ENCODE measurements around the gene BMPER. TPM values are rescaled to one million over a fixed set of nuclear protein-coding genes. Genes with fewer than 3 reads are reported as not detected.

The BMPER gene
- total and polyA plus RNA-seq, 2 of the 8 experiments (the other 6 are each of a cell fraction or from before 2014, with no cell fraction given): 0.33 to 0.69 TPM

GRCh38 chr7:33905389-33906032, at the start of gene BMPER (continued):
- TF ChIP-seq, protein P1, sequence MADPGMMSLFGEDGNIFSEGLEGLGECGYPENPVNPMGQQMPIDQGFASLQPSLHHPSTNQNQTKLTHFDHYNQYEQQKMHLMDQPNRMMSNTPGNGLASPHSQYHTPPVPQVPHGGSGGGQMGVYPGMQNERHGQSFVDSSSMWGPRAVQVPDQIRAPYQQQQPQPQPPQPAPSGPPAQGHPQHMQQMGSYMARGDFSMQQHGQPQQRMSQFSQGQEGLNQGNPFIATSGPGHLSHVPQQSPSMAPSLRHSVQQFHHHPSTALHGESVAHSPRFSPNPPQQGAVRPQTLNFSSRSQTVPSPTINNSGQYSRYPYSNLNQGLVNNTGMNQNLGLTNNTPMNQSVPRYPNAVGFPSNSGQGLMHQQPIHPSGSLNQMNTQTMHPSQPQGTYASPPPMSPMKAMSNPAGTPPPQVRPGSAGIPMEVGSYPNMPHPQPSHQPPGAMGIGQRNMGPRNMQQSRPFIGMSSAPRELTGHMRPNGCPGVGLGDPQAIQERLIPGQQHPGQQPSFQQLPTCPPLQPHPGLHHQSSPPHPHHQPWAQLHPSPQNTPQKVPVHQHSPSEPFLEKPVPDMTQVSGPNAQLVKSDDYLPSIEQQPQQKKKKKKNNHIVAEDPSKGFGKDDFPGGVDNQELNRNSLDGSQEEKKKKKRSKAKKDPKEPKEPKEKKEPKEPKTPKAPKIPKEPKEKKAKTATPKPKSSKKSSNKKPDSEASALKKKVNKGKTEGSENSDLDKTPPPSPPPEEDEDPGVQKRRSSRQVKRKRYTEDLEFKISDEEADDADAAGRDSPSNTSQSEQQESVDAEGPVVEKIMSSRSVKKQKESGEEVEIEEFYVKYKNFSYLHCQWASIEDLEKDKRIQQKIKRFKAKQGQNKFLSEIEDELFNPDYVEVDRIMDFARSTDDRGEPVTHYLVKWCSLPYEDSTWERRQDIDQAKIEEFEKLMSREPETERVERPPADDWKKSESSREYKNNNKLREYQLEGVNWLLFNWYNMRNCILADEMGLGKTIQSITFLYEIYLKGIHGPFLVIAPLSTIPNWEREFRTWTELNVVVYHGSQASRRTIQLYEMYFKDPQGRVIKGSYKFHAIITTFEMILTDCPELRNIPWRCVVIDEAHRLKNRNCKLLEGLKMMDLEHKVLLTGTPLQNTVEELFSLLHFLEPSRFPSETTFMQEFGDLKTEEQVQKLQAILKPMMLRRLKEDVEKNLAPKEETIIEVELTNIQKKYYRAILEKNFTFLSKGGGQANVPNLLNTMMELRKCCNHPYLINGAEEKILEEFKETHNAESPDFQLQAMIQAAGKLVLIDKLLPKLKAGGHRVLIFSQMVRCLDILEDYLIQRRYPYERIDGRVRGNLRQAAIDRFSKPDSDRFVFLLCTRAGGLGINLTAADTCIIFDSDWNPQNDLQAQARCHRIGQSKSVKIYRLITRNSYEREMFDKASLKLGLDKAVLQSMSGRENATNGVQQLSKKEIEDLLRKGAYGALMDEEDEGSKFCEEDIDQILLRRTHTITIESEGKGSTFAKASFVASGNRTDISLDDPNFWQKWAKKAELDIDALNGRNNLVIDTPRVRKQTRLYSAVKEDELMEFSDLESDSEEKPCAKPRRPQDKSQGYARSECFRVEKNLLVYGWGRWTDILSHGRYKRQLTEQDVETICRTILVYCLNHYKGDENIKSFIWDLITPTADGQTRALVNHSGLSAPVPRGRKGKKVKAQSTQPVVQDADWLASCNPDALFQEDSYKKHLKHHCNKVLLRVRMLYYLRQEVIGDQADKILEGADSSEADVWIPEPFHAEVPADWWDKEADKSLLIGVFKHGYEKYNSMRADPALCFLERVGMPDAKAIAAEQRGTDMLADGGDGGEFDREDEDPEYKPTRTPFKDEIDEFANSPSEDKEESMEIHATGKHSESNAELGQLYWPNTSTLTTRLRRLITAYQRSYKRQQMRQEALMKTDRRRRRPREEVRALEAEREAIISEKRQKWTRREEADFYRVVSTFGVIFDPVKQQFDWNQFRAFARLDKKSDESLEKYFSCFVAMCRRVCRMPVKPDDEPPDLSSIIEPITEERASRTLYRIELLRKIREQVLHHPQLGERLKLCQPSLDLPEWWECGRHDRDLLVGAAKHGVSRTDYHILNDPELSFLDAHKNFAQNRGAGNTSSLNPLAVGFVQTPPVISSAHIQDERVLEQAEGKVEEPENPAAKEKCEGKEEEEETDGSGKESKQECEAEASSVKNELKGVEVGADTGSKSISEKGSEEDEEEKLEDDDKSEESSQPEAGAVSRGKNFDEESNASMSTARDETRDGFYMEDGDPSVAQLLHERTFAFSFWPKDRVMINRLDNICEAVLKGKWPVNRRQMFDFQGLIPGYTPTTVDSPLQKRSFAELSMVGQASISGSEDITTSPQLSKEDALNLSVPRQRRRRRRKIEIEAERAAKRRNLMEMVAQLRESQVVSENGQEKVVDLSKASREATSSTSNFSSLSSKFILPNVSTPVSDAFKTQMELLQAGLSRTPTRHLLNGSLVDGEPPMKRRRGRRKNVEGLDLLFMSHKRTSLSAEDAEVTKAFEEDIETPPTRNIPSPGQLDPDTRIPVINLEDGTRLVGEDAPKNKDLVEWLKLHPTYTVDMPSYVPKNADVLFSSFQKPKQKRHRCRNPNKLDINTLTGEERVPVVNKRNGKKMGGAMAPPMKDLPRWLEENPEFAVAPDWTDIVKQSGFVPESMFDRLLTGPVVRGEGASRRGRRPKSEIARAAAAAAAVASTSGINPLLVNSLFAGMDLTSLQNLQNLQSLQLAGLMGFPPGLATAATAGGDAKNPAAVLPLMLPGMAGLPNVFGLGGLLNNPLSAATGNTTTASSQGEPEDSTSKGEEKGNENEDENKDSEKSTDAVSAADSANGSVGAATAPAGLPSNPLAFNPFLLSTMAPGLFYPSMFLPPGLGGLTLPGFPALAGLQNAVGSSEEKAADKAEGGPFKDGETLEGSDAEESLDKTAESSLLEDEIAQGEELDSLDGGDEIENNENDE (IDR thresholded peaks at IDR 0.05; ENCODE audit: insufficient replicate concordance, low read length): no peak
- TF ChIP-seq TAF1 (IDR thresholded peaks at IDR 0.05; ENCODE audit: low read depth, low read length) (0 out of 2 replicates have a peak, but pooled peaks have one; percentile 5), CREB1 (IDR thresholded peaks at IDR 0.05) (peak; percentile 35), KDM5A (IDR thresholded peaks at IDR 0.05; ENCODE audit: low read length) (no peak), SP2 (IDR thresholded peaks at IDR 0.05; ENCODE audit: low read length) (no peak), JUND (IDR thresholded peaks at IDR 0.05; ENCODE audit: low read length) (no peak)
- TF ChIP-seq, protein P2, sequence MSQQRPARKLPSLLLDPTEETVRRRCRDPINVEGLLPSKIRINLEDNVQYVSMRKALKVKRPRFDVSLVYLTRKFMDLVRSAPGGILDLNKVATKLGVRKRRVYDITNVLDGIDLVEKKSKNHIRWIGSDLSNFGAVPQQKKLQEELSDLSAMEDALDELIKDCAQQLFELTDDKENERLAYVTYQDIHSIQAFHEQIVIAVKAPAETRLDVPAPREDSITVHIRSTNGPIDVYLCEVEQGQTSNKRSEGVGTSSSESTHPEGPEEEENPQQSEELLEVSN (IDR thresholded peaks at IDR 0.05): peak; percentile 45; the same call in 1 of the 2 replicates

All from H1 (cell line).